Measurements from ENCODE around the gene LGALS12. TPM values are rescaled to one million over a fixed set of nuclear protein-coding genes. Genes with fewer than 3 reads are reported as not detected.

Gene LGALS12
- total RNA-seq, 3 donors from 2014 or later (not counting 1 experiment from before 2014, with no cell fraction given): 0.23 to 1.8 (median 0.38) TPM

DNA sequence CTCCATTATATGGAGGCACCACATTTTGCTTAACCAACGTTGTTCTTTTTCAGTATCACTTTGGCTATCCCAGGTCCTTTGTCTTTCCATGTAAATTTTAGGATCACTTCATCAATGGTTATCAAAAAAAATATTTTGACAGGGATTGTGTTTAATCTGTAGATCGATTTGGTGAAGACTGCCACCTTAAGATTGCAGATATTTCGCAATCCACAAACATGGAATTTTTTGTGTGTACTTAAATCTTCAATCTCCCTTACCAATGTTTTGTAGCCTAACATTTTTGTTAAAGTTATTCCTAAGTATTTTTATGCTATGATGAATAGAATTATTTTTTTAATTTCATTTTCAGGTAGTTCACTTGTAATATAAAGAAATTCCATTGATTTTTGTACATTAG, 33.5 kb upstream of the LGALS12 start:
- H3K4me3 ChIP-seq (ENCODE audit: low read length): no peak overlapping the region
- H3K9me3 Mint-ChIP-seq: peaks cover 0 to 3% of the 10 kb centered on the region in 2 donors
- intact Hi-C loops (cut with micrococcal nuclease): no loop called here
- H3K27me3 Mint-ChIP-seq (ENCODE audit: low read depth in 2 of 2): peaks cover 14 to 21% of the 10 kb centered on the region in 2 donors
- WGBS (ENCODE audit: insufficient coverage): 59% methylated on average over 1 of the region's 3 CpGs
- H3K27me3 ChIP-seq (ENCODE audit: control insufficient read depth, insufficient read depth, low read length): peaks cover 2% of the 10 kb centered on the region
- H3K4me3 Mint-ChIP-seq: no peak overlapping the region
- no peaks in the 10 kb centered on the region for H3K4me1 Mint-ChIP-seq
- H3K36me3 Mint-ChIP-seq: peaks cover 9% of the 10 kb centered on the region
- DNase-seq (no peak), ATAC-seq (no peak)
- H3K27ac ChIP-seq (ENCODE audit: low read length): no peak overlapping the region
- TF ChIP-seq, protein P1, sequence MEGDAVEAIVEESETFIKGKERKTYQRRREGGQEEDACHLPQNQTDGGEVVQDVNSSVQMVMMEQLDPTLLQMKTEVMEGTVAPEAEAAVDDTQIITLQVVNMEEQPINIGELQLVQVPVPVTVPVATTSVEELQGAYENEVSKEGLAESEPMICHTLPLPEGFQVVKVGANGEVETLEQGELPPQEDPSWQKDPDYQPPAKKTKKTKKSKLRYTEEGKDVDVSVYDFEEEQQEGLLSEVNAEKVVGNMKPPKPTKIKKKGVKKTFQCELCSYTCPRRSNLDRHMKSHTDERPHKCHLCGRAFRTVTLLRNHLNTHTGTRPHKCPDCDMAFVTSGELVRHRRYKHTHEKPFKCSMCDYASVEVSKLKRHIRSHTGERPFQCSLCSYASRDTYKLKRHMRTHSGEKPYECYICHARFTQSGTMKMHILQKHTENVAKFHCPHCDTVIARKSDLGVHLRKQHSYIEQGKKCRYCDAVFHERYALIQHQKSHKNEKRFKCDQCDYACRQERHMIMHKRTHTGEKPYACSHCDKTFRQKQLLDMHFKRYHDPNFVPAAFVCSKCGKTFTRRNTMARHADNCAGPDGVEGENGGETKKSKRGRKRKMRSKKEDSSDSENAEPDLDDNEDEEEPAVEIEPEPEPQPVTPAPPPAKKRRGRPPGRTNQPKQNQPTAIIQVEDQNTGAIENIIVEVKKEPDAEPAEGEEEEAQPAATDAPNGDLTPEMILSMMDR (IDR thresholded peaks at IDR 0.05): no peak
- H3K9me3 ChIP-seq (ENCODE audit: control insufficient read depth, insufficient read depth, low read length): no peaks in the 10 kb centered on the region
- H3K4me1 ChIP-seq (ENCODE audit: control insufficient read depth, insufficient read depth, low read length): no peaks in the 10 kb centered on the region
- H3K27ac Mint-ChIP-seq: no peak overlapping the region
- no peaks in the 10 kb centered on the region for H3K36me3 ChIP-seq (ENCODE audit: control insufficient read depth, insufficient read depth, low read length)

DNA sequence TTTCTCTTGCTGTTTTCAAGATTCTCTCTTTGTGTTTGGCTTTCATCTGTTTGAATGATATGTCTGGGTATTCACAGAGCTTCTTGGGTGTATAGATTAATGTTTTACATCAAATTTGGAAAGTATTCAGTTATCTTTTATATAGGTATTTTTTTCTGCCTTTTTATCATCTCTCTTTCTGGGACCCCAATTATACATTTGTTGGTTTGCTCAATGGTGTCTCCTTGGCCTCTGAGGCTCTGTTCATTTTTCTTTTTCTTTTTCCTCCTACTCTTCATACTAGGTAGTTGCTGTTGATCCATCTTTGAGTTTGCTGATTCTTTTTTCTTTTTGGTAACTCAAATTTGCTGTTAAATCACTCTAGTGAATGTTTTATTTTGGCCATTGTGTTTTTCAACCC, 29.3 kb upstream of the LGALS12 start:
- ATAC-seq: no peak
- Histone ChIP-seq H3K27ac (ENCODE audit: low read length) (no peak overlapping the region), H3K36me3 (ENCODE audit: control insufficient read depth, insufficient read depth, low read length) (no peaks in the 10 kb centered on the region), H3K4me1 (ENCODE audit: control insufficient read depth, insufficient read depth, low read length) (no peaks in the 10 kb centered on the region), H3K9me3 (ENCODE audit: control insufficient read depth, insufficient read depth, low read length) (no peaks in the 10 kb centered on the region), H3K4me3 (ENCODE audit: low read length) (no peak overlapping the region), H3K27me3 (ENCODE audit: control insufficient read depth, insufficient read depth, low read length) (no peaks in the 10 kb centered on the region)
- no peak overlapping the region for H3K4me3 Mint-ChIP-seq
- intact Hi-C loops (cut with micrococcal nuclease): no loop called here
- TF ChIP-seq, protein P1 (IDR thresholded peaks at IDR 0.05): no peak
- H3K4me1 Mint-ChIP-seq: no peaks in the 10 kb centered on the region
- peaks cover 11 to 19% of the 10 kb centered on the region in 2 donors for H3K27me3 Mint-ChIP-seq (ENCODE audit: low read depth in 2 of 2)
- H3K9me3 Mint-ChIP-seq: no peaks in the 10 kb centered on the region
- H3K27ac Mint-ChIP-seq: no peak overlapping the region
- DNase-seq: no peak
- H3K36me3 Mint-ChIP-seq: peaks cover 9% of the 10 kb centered on the region

DNA sequence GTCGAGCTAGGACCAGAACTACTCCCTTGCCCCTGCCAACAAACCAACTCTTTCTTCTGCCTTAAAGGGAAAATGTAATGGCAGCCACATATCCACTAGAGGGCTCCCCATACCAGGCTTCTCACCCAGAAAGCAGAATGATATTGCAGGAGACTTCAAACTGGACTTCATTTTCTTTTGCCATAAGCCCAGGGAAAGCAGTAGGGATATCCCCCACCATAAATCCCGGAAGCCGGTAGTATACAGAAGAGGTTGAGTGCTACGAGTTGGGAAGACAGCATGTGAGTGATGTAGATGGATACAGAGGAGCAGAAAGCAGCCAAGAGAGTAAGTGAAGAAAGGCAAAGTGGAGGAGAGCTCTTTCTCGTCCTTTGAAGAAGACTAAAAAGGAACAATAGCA, 27.0 kb upstream of the LGALS12 start:
- peaks cover 17% of the 10 kb centered on the region for H3K36me3 Mint-ChIP-seq
- WGBS (ENCODE audit: insufficient coverage): 27% methylated on average over 5 of the region's 5 CpGs

More for the DNA sequence above, 27.0 kb upstream of the LGALS12 start:
- ATAC-seq (peak; percentile 82 to 89 (median 86)), DNase-seq (peak; percentile 36 to 80)
- no peak overlapping the region for H3K4me3 ChIP-seq (ENCODE audit: low read length)
- no peaks in the 10 kb centered on the region for H3K9me3 ChIP-seq (ENCODE audit: control insufficient read depth, insufficient read depth, low read length)
- no peaks in the 10 kb centered on the region for H3K27me3 ChIP-seq (ENCODE audit: control insufficient read depth, insufficient read depth, low read length)
- intact Hi-C loops (cut with micrococcal nuclease): loop anchor here (1.0 to 2.0 kb wide), 2 partner anchors 157 to 260 kb away; no protein-coding TSS in a partner anchor
- H3K27me3 Mint-ChIP-seq (ENCODE audit: low read depth in 2 of 2): peaks cover 7 to 32% of the 10 kb centered on the region in 2 donors
- H3K27ac Mint-ChIP-seq: no peak overlapping the region
- TF ChIP-seq, protein P1 (IDR thresholded peaks at IDR 0.05): peak; percentile 97
- no peak overlapping the region for H3K27ac ChIP-seq (ENCODE audit: low read length)
- no peaks in the 10 kb centered on the region for H3K4me1 Mint-ChIP-seq
- no peaks in the 10 kb centered on the region for H3K36me3 ChIP-seq (ENCODE audit: control insufficient read depth, insufficient read depth, low read length)
- H3K4me3 Mint-ChIP-seq: no peak overlapping the region
- no peaks in the 10 kb centered on the region for H3K4me1 ChIP-seq (ENCODE audit: control insufficient read depth, insufficient read depth, low read length)
- no peaks in the 10 kb centered on the region for H3K9me3 Mint-ChIP-seq

Data from natural killer cell (primary cell).